ENCODE data around the gene UIMC1.

UIMC1 gene

DNA sequence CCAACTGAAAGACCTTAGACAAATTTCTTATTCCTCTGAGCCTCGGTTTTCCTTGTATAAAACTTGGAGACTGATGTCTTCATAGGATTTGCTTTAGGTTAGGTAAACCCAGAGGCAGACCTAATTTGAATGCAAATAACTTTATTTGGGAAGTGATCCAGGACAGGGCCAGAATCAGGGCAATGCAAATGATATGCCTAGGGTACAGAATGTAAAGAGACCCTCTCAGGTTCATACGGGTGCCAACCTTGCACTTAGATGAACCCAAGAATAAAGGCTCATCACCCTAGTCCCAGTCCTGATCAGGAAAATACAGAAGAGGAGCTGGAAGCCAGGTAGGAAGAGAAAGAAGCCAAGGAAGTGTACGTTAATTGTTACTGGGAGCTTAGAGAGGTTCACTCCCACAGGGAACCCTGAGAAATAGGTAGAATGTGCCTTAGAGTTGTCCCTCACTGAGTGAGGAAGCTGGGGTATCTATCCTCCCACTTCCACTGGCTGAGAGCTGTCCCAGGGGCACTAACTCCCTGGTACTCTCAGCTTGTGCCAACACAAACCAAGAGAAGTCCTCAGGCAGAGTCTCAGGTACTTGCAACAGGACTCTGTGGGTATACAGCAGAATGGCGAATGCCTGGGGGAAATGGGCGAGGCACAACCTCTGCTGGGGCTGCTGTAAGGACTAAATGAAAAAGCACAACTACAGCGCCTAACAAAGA, 104.3 kb downstream of the UIMC1 start:
- DNase-seq (ENCODE audit: low read depth): no peak

DNA sequence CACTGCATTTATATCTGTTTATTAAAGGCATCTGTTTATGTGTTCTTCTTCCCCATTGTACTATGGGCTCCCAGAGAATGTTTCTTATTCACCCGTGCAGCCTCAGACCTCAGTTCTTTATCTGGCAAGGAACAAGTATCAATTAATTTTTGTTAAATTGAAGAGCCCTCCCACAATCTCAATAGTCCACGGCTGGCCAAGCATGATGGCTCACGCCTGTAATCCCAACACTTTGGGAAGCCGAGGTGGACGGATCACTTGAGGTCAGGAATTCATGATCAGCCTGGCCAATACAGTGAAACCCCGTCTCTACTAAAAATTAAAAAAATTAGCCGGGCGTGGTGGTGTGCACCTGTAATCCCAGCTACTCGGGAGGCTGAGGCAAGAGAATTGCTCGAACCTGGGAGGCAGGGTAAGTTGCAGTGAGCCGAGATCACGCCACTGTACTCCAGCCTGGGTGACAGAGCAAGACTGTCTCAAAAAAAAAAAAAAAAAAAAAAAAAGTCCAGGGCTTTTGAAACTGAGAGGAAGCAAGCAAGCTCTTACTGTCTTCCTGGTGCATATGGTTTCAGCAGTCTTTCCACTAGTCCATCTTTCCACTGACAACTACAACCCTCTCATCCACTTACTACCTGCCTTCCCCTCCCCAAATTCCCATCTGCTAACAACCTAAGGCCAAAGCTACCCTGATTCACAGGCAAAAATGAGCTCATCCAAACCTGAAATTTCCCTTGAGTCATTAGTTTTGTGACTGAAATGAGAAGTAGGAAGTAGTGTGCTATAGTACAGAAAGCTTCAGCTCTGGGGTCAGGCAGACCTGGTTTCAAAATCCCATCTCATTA, 105.1 kb downstream of the UIMC1 start:
- DNase-seq (ENCODE audit: low read depth): no peak

DNA sequence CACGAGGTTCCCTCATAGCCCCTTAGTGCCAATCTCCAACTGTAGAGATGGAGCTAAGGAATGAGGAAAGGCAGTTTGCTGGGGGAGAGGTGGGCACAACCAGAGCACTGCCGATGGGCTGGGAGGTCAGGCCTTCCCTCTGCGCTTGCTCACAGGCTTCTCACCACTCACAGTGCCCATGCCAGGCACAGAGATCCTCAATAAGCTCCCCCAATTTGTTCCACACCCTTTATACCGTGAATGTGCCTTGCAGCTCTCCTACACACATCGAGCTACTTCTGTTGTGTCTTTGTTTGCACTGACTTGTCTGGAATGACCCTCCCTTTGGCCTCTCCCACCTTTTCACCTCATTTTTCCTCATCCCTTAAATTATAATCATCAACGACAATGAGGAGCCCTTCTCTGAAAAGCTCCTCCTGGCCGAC, 105.8 kb downstream of the UIMC1 start:
- DNase-seq (ENCODE audit: low read depth): no peak

DNA sequence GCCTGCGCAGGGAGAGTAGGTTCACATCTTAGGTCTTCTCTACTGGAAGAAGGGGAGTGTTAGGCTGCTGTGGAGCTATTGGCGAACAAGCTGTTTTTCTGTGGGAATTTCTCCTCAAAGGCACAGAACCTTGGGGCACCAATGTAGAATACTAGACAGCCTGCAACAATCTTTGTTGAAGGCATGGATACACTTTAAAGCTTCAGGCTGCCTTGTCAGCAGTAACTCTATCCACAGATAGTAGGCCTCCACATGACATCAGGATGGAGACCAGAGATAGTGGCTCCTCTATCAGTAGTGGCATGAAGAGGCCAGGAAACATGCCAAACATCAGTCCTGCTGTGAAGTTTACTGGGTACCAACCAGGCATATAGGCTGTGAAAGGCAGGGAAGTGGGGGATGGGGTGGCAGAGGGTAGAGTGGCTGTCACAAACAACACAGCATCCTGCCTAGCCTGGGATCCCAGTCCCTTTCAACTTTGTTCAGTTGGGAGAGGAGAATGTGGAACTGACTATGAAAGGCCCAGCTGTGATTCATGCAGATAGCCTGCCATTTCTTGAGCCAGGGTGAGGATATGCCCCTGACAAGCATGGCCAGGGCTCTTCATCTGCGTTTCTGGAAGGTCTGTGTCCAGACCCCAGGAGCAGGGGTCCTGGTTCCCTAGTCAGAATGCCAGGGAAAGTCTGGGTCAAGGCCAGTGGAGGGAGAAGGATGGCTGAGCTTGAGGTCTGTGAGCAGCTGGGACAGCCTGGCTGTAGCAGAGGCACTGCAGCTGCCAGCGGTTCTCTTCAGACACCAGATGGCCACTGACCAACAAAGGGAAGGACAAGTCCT, 106.4 kb downstream of the UIMC1 start:
- DNase-seq (ENCODE audit: low read depth): no peak

DNA sequence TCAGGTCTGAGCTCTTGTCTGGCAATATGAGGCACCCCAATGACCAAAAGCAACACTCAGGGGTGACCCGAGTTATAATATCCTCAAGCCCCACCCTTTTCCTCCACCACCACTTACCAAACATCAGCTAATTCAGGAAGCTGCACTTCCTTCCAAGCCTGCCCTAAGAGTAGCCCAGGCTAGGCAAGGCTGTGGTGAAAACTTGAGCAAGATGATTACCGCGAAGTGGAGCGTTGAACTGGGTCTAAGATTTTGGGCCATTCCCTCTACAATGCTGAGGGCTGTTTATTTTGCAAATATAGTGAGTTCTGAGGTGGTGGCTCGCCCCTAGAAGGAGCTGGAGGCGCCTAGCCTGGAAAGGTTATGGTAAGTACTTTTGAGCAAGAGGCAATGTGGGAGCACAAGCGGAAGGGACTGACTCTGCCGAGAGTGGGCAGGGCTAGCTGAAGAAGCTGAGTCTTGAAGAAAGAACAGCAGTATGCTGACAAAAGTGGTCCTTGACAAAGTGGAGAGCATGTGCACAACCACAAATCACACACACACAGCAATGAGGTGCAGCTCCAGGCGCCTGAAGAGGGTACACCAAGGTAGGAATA, 107.2 kb downstream of the UIMC1 start, which contains the start of gene HK3:
TSS of gene HK3 (minus strand) at position 51 of the 596 bp plus-strand sequence. CDS start 3,187 bp downstream, outside the sequence.
- DNase-seq (ENCODE audit: low read depth): no peak

DNA sequence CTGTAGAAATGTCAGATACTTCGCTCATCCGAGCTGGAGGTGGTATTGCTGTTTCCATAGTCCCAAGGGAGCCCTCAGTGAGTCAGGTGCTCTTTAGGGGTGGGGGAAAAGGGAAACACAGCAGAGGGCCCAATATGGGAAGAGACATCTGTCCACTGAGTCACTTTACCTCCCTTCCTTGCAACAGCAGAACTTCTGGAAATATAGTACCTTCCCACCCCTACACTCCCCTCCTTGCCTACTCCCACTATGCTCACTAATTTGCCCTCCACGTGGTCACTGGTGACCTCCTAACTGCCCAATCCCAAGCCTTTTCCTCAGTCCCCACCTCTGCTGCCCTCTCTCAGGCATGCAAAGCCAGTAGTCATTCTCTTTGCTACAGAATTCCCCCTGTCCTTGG, 109.3 kb downstream of the UIMC1 start:
- no peak for DNase-seq (ENCODE audit: low read depth)

DNA sequence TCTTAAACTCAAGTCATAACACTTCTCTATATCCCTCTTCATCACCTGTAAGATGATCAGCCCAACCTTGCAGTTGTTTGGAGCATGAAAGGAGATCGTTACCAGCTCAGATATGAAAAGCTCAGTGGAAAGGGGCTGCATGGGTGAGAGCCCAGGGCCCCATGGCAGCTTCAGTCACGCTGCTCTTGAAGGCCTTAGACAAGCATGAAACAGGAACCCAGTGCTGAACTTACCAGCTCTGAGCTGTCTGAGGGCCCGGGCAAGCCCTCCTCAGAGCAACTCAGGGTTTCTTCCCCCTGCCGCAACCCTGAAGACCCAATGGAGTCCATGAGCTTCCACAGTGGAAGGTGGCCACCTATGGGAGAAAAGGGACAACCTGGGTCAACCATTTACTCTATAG, 110.7 kb downstream of the UIMC1 start:
- no peak for DNase-seq (ENCODE audit: low read depth)

DNA sequence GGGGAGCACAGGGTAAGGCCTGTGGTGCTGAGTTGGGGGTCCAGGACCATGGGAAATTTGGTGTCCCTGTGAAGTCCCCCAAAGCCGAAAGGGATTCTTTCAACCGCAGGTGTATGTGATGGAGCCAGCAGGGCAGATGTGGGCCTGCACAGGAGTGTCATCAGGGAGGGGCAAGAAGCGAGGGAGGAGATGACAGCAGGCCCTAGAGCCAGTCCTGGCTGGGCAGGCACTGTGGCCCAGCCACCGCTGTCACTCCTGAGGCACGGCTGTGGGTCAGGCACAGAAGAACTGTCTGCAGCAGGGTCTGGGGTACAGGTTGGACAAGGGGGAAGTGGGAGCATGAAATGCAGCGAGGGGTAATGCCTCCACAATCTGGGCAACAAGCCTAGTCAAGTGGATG, 112.3 kb downstream of the UIMC1 start:
- no peak for DNase-seq (ENCODE audit: low read depth)

DNA sequence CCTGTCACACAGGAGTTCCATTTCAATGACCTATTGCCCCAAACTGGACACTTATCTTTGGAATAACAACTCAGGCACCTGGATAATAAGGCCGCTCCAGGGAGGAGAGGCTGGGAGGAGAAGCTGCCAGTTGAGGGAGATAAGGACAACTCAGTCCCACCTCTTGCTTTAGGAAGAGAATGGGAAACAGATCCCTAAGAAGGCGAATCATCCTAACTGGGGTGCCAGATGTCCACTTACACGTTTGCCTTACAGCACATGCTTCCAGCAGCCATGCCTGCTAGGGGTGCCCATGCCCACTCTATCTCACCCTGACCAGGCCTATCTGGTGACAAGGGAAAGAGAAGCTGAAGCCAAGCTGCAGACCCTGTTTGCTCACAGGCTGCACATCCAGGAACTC, 113.9 kb downstream of the UIMC1 start:
- no peak for DNase-seq (ENCODE audit: low read depth)

DNA sequence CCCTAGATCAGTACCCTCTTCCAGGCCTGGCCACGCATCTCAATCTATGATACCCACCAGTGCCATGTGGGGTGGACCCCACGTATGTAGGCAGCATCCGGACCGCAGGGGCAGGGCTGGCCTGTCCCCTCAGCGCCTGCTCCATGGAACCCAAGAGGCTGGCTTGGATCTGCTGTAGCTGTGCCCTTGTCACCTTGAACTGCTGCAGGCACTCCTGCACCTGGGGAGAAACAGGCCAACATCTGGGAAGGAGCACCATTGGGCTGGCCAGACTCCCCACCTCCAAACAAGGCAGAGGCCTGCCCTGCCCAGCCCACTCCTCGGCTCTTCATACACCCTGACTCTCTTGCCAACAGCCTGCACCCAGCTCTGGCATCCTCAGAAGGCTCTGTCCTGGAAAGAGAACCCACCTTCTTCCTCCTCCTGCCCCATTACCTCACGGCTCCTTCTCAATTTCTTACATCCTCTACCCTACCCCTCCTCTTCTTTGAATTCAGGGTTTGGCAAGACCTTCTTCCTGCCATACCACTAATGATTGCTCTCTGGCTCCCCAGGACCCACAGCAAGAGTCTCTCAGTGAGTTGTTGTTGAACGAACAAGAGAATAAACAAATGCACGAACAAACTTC, 115.1 kb downstream of the UIMC1 start:
- no peak for DNase-seq (ENCODE audit: low read depth)

DNA sequence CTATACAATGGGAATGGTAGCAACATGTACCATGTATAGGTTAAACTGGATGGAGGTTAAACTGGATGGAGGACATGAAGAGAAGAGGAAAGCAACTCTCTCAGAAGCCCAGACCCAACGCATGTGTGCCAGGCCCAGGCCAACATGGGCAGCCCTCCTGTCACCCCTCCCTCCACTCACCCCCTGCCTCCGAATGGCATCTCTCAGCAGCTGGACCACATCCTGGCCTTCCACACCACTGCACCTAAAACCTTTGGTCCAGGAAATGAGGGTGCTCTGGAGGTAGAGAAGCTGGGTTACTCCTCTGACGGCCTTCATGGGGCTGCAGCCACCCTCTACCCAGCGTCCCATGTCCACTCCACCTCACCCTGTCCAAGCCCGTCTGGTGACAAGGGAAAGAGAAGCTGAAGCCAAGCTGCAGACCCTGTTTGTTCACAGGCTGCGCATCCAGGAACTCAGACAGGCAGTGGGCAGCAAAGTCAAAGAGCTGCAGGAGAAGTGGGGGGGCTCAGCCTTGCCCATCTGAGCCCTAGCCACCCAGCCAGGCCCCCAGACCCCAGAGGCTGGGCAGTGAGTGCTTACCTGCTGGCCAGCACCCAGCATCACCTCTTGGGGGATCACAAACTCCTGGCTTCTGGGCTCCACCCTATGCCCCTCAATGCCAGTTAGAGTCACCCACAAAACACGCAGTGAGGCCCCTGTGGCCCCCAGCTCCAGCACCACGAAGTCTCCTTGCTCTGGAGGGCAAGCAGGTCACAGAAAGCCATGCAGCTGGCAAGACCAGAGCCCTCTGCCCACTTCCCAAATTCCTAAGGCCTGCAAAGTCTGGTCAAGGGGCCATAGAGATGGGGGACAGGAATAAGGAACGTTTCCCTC, 115.9 kb downstream of the UIMC1 start:
- DNase-seq (ENCODE audit: low read depth): no peak

DNA sequence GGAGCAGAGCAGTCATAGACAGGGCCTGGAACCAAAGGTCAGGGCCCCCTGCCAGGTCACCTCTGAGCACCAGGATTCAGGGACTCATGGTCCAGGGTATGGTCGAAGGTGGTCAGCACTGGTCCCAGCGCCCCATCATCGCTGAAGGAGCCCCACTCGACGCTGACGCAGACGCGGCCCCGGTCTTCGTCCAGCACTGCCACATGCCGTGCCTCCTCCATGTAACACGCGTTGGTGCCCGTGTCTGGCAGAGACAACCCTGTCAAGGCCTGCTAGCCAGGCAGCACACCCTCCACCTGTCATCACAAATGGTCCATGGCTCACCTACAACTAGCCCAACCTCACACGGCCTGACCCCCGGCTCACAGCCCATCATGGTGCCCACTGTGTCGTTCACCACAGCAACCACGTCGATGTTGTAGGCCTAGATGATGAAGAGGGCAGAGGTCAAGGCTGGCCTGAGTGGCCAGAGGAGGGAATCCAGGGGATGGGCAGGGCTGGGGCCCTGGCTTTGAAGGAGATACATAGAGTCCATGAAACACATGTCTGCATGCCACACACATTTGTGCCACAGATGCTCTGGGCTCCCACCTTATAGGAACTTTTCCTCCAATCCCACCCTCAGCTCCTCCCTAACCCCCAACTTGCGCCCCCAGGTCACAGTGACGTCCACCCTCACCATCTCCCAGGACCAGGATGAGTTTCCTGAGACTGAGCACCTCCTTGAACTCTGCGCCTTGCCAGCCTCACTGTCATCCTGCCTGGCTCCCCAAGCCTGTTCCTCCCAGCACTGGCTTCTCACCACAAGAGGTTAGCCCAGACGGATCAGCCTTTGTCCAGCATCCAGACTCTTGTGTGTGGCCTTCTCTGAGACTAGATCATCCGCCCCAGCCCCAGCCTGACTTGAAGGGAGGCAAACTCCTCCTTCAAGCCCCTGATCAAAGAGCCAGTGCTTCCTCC, 117.0 kb downstream of the UIMC1 start:
- no peak for DNase-seq (ENCODE audit: low read depth)

DNA sequence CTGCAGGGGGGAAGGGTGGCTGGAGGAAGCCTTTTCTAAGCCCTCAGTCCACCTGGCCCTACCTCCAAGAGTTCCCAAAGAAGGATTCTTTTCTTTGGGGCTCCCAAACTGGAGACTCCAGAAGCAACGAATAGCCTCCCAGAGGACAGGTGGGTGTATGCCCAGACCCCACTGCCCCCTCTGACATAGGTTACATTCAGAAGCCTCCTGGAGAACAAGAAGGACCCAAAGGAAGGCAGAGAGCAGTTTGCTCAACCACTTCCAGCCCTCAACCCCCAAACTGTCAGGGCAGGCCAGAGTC, 117.8 kb downstream of the UIMC1 start:
- no peak for DNase-seq (ENCODE audit: low read depth)

DNA sequence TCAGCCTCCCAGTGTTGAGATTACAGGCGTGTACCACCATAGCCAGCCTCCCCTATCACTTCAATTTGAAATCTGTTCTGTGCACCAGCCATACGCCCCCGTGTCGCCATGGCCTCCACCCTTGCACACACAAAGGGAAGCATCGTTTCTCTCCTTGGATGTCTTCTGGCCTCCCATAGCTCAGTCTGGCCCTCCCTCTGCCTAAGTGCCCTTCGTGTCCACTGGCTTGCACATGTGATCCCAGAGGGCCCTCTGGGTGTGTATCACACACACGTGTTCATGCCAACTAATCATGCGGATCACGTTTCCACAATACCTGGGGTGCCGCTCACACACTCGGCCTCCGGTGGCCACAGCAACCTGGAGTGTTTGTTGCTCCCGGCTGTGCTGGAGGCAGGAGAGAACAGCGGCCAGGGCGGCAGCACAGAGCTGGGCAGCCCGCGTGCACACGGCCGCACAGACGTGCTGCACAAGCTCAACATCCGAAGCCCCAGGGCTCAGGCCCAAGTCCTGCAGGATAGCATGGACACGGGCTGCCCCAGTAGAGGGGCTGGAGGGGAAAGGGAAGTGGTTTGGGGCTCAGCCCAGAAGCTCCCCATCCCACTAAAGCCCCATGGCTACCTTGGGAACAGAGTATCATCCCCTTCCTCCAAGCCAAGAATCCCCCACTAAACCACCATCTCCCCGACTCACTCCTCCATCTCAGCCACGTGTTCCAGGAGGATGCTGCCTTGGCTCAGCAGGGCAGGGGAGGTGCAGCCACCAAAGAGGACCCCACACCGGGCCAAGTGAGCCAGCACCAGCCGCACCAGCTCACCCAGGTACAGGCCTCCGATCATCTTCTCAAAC, 118.3 kb downstream of the UIMC1 start:
- DNase-seq (ENCODE audit: low read depth): no peak

DNA sequence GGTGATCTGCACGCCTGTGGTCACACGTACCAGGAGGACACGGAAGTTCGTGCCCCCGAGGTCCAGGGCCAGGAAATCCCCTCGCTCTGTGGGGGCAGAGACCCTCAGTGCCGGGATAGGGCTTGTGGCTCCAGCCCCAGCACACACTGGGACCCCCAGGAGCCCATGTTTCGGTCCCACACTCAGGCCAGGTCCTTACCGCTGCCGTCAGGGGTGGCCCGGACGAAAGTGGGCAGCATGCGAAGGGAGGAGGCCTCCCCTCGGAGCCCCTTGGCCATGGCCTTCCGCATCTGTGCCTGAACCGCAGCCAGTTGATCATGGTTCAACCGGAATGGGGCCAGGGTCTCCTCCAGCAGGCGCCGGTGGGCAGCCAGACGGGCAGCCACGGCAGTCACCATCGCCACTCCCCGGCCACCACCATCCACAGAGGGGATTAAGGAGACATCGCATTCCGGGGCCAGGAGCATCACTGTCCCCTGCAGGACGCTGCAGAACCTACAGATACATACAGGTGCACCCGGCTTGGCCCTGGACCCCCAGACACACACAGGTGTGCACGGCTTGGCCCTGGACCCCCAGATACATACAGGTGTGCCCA, 119.2 kb downstream of the UIMC1 start:
- no peak for DNase-seq (ENCODE audit: low read depth)

DNA sequence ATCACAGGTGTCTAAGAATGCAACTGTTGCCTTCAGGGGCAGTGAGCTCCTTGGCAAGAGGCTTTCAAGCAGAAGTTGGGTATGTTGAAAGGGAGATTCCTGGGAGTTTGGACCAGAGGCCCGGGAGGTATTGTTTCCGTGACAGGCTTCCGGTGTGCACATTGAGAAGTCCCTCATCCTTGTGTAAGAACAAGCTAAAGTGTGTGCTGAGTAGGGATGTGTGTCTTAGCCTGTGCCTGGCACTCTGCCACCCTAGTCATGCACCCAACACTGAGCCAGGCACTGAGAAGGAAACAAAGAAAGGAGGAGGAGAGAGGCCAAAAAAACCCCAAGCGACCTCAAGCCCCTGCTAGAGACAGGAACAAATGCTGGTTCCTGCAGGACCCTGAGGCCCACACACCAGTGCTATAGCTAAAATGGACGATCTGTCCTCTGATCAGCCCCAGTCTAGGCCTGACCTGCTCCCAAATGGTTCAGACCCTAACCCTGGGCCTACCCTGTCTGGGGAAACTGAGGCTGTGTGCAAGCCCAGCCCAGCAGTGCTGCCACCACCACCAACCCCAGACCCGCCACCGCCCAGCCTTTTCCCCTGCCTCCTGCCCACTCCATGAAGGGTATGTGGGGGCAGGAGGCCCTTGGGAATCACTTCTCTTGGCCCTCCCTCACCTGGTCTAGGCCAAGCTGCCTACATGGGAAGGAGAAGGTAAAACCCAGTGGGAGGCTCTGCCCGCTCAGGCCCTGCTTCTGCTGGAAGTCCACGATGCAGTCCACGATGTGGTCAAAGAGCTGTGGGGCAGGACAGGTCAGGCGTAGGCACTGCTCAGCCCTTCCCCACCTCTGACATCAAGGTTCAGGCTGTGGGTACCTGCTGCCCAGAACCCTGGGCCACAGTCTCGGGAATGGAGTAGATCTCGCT, 120.0 kb downstream of the UIMC1 start:
- DNase-seq (ENCODE audit: low read depth): no peak

DNA sequence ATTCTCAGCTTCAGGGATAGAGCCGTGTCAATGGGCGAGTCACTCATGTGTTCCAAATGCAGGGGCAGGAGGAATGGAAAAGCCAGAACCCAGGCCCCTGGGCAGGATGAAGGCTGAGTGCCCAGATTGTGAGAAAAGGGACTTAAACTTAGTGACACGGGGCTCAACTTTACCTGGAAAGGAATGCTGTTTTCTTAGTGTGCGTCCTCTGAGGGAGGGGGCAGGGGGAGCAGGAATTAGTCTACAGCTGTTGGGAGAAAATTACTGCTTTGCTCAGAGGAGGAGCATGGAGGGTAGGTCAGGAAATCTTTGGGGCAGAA, 122.0 kb downstream of the UIMC1 start:
- no peak for DNase-seq (ENCODE audit: low read depth)

Data from stimulated activated CD8-positive, alpha-beta memory T cell treated with anti-CD3 and anti-CD28 coated beads, Interleukin-4, amount 100 ng/mL, for 24 hours (primary cell).